Endodermal cell (in vitro differentiated cells): ENCODE measurements around the gene ZMIZ1. TPM values are rescaled to one million over a fixed set of nuclear protein-coding genes. Genes with fewer than 3 reads are reported as not detected.
A peak's percentile ranks its signal among the peaks of the same experiment; 100 is the strongest.

Experiments used
- DNase-seq: peaks from one replicate; pipeline ENCODE4 v3.0.0-alpha.2; 2017
- H3K27ac ChIP-seq: 2 replicates; pipeline ENCODE4 v1.5.1; 2013; ENCODE audit warnings: mild to moderate bottlenecking, low read depth, low read length, moderate library complexity
- H3K27me3 ChIP-seq: 2 replicates; pipeline ENCODE4 v1.6.1; 2013; ENCODE audit warnings: mild to moderate bottlenecking, low read length, moderate library complexity; ENCODE audit not compliant: insufficient read depth, control insufficient read depth, poor library complexity, severe bottlenecking
- H3K36me3 ChIP-seq: 2 replicates; pipeline ENCODE4 v1.7.0; 2013; ENCODE audit warnings: mild to moderate bottlenecking, low read length, moderate library complexity; ENCODE audit not compliant: control insufficient read depth, insufficient read depth
- H3K4me1 ChIP-seq: one replicate; pipeline ENCODE4 v1.7.0; 2013; ENCODE audit warnings: low read length; ENCODE audit not compliant: control insufficient read depth, insufficient read depth
- H3K4me3 ChIP-seq: 2 replicates; pipeline ENCODE4 v1.5.1; 2013; ENCODE audit warnings: mild to moderate bottlenecking, low read length, moderate library complexity
- H3K9ac ChIP-seq: 2 replicates; pipeline ENCODE4 v1.6.1; 2013; ENCODE audit warnings: mild to moderate bottlenecking, low read length, moderate library complexity; ENCODE audit not compliant: poor library complexity, severe bottlenecking; ENCODE audit errors: extremely low read depth
- H3K9me3 ChIP-seq: 2 replicates; pipeline ENCODE4 v1.6.1; 2013; ENCODE audit warnings: mild to moderate bottlenecking, low read length, moderate library complexity; ENCODE audit not compliant: control insufficient read depth
- H3K27ac Mint-ChIP-seq: 2 replicates; pipeline ENCODE4 v1.8.0; 2020; ENCODE audit warnings: mixed read lengths
- H3K27me3 Mint-ChIP-seq: 2 replicates; pipeline ENCODE4 v1.8.0; 2021; ENCODE audit warnings: mild to moderate bottlenecking, mixed read lengths; ENCODE audit not compliant: insufficient read depth
- H3K36me3 Mint-ChIP-seq: 2 replicates; pipeline ENCODE4 v1.8.0; 2020; ENCODE audit warnings: low read depth, mixed read lengths
- H3K4me1 Mint-ChIP-seq: 2 replicates; pipeline ENCODE4 v1.8.0; 2020; ENCODE audit warnings: mixed read lengths
- H3K4me3 Mint-ChIP-seq: 2 replicates; pipeline ENCODE4 v1.8.0; 2020; ENCODE audit warnings: mild to moderate bottlenecking, moderate library complexity, mixed read lengths
- H3K9me3 Mint-ChIP-seq: 2 replicates; pipeline ENCODE4 v1.8.0; 2020; ENCODE audit warnings: mild to moderate bottlenecking, mixed read lengths
- CTCF ChIP-seq: fragments of 200-600 bp; sonication (generic); conservative IDR thresholded peaks from 2 replicates; pipeline ENCODE4 v1.5.0; 2021; ENCODE audit warnings: antibody characterized with exemption, mild to moderate bottlenecking
- WGBS, 2 experiments: methylation state at CpG; one replicate each; pipeline versions ENCODE4 v1.1.5 to v1.1.7; 2013; ENCODE audit warnings: missing lambda C conversion rate in 2 of 2, mixed read lengths in 1 of 2; ENCODE audit not compliant: insufficient coverage in 1 of 2, insufficient read length in 1 of 2; 5-methylcytosine and 5-hydroxymethylcytosine counted together
- total RNA-seq, 2 donors: library from RNA; stranded (reverse); fragmentation: NEBNext Ultra II Directional in 1 of 2; extraction: Animal tissue kit (Norgen Biotek cat#: 25700) in 1 of 2; gene quantifications; 2 replicates in 1 of 2; 3 replicates in 1 of 2; pipeline ENCODE4 v1.2.1, GENCODE V29; 2021

The ZMIZ1 gene
- total RNA-seq, 2 donors from 2014 or later = 65.3 to 67.5 TPM

GRCh38 chr10:79305515-79305914, 236.7 kb downstream of the ZMIZ1 start:
- H3K4me3 Mint-ChIP-seq = no peak overlapping the region
- no peak for TF ChIP-seq CTCF
- 74 to 97% methylated on average over 3 to 8 of the region's 8 CpGs for WGBS, 2 experiments

GRCh38 chr10:79305988-79306387, 237.2 kb downstream of the ZMIZ1 start:
- TF ChIP-seq CTCF = peak; percentile 22
- WGBS, 2 experiments = 92 to 98% methylated on average over 7 to 15 of the region's 15 CpGs

More at GRCh38 chr10:79305515-79305914, 236.7 kb downstream of the ZMIZ1 start:
- Mint-ChIP-seq H3K36me3 (peaks cover 55% of the 10 kb centered on the region), H3K27ac (no peak overlapping the region), H3K4me1 (no peaks in the 10 kb centered on the region), H3K9me3 (no peaks in the 10 kb centered on the region), H3K27me3 (no peaks in the 10 kb centered on the region)
- H3K27ac ChIP-seq = no peak overlapping the region
- H3K27me3 ChIP-seq = no peaks in the 10 kb centered on the region
- peaks cover 52% of the 10 kb centered on the region for H3K36me3 ChIP-seq
- no peaks in the 10 kb centered on the region for H3K4me1 ChIP-seq
- H3K9ac ChIP-seq = no peak overlapping the region
- H3K9me3 ChIP-seq = no peaks in the 10 kb centered on the region
- DNase-seq = no peak
- no peak overlapping the region for H3K4me3 ChIP-seq

GRCh38 chr10:79306644-79307220, 238.0 kb downstream of the ZMIZ1 start:
- H3K4me1 Mint-ChIP-seq = no peaks in the 10 kb centered on the region
- no peak overlapping the region for H3K4me3 Mint-ChIP-seq
- H3K27ac ChIP-seq = no peak overlapping the region
- no peak for TF ChIP-seq CTCF
- H3K9me3 ChIP-seq = no peaks in the 10 kb centered on the region
- H3K9me3 Mint-ChIP-seq = no peaks in the 10 kb centered on the region
- no peak overlapping the region for H3K9ac ChIP-seq
- no peak for DNase-seq
- H3K4me3 ChIP-seq = no peak overlapping the region
- 91 to 94% methylated on average over 4 to 8 of the region's 8 CpGs for WGBS, 2 experiments
- H3K36me3 ChIP-seq = peaks cover 46% of the 10 kb centered on the region
- no peaks in the 10 kb centered on the region for H3K4me1 ChIP-seq
- H3K36me3 Mint-ChIP-seq = peaks cover 47% of the 10 kb centered on the region
- no peak overlapping the region for H3K27ac Mint-ChIP-seq
- no peaks in the 10 kb centered on the region for H3K27me3 Mint-ChIP-seq
- H3K27me3 ChIP-seq = no peaks in the 10 kb centered on the region

More at GRCh38 chr10:79305988-79306387, 237.2 kb downstream of the ZMIZ1 start:
- Mint-ChIP-seq H3K4me1 (no peaks in the 10 kb centered on the region), H3K9me3 (no peaks in the 10 kb centered on the region), H3K27ac (no peak overlapping the region), H3K36me3 (peaks cover 53% of the 10 kb centered on the region), H3K4me3 (no peak overlapping the region), H3K27me3 (no peaks in the 10 kb centered on the region)
- Histone ChIP-seq H3K9ac (no peak overlapping the region), H3K36me3 (peaks cover 52% of the 10 kb centered on the region), H3K4me3 (no peak overlapping the region), H3K4me1 (no peaks in the 10 kb centered on the region), H3K27ac (no peak overlapping the region), H3K9me3 (no peaks in the 10 kb centered on the region), H3K27me3 (no peaks in the 10 kb centered on the region)
- DNase-seq = no peak
